WERI-Rb-1 (cell line): ENCODE measurements around the gene ZNF367.

ENCODE experiments used
- DNase-seq: peaks from one replicate; pipeline ENCODE4 v3.0.0-alpha.2; 2020
- H3K27ac ChIP-seq: fragments of 250-450 bp; sonication (Bioruptor Pico); 2 replicates; pipeline ENCODE4 v1.5.1; 2020; ENCODE audit warnings: mild to moderate bottlenecking, moderate library complexity
- H3K27me3 ChIP-seq: fragments of 250-450 bp; sonication (Bioruptor Pico); 2 replicates; pipeline ENCODE4 v1.5.1; 2021; ENCODE audit warnings: mild to moderate bottlenecking, low read depth, moderate library complexity; ENCODE audit not compliant: insufficient read depth, severe bottlenecking
- H3K36me3 ChIP-seq: fragments of 250-450 bp; sonication (Bioruptor Pico); 2 replicates; pipeline ENCODE4 v1.5.1; 2020; ENCODE audit warnings: mild to moderate bottlenecking, moderate library complexity
- H3K4me3 ChIP-seq: 2 replicates; pipeline ENCODE4 v1.5.1; 2011; ENCODE audit warnings: low read depth, mild to moderate bottlenecking, control low read depth, low read length
- H3K9me3 ChIP-seq: fragments of 250-450 bp; sonication (Bioruptor Pico); 2 replicates; pipeline ENCODE4 v1.5.1; 2021; ENCODE audit warnings: mild to moderate bottlenecking, moderate library complexity; ENCODE audit not compliant: severe bottlenecking
- CTCF ChIP-seq: IDR thresholded peaks from 2 replicates; pipeline ENCODE4 v1.5.1; 2011; ENCODE audit warnings: low read depth, mild to moderate bottlenecking, control low read depth, inconsistent platforms, low read length

ZNF367 gene

GRCh38 chr9:96418083-96418919 is at the start of gene ZNF367:
ZNF367 (minus strand) TSS chr9:96418370; CDS start chr9:96418032, 338 bp downstream.
- no peaks in the 10 kb centered on the region for H3K9me3 ChIP-seq

GRCh38 chr9:96467784-96468183 is 49.6 kb upstream of the ZNF367 start:
- DNase-seq = no peak
- Histone ChIP-seq H3K36me3 (peaks cover 41% of the 10 kb centered on the region), H3K27ac (no peak overlapping the region), H3K27me3 (no peaks in the 10 kb centered on the region), H3K9me3 (no peaks in the 10 kb centered on the region), H3K4me3 (no peak overlapping the region)
- TF ChIP-seq CTCF = no peak

More at GRCh38 chr9:96418083-96418919, at the start of gene ZNF367:
- Histone ChIP-seq H3K4me3 (peak within 1 kb of the TSS; percentile 78), H3K27me3 (no peaks in the 10 kb centered on the region), H3K27ac (peak within 1 kb of the TSS; percentile 99), H3K36me3 (peaks cover 35% of the 10 kb centered on the region)
- DNase-seq = peak; percentile 99
- no peak for TF ChIP-seq CTCF

GRCh38 chr9:96464426-96464825 is 46.3 kb upstream of the ZNF367 start:
- TF ChIP-seq CTCF = no peak
- DNase-seq = no peak
- H3K9me3 ChIP-seq = no peaks in the 10 kb centered on the region
- no peak overlapping the region for H3K27ac ChIP-seq
- no peaks in the 10 kb centered on the region for H3K27me3 ChIP-seq
- peaks cover 23% of the 10 kb centered on the region for H3K36me3 ChIP-seq
- no peak overlapping the region for H3K4me3 ChIP-seq

- no peaks in the 10 kb centered on the region for H3K9me3 ChIP-seq
- no peak overlapping the region for H3K4me3 ChIP-seq
- H3K36me3 ChIP-seq = peaks cover 17% of the 10 kb centered on the region
- DNase-seq = no peak
- H3K27me3 ChIP-seq = no peaks in the 10 kb centered on the region
- H3K27ac ChIP-seq = no peak overlapping the region
- no peak for TF ChIP-seq CTCF
Measured at GRCh38 chr9:96462541-96462940, 44.4 kb upstream of the ZNF367 start.

- H3K27me3 ChIP-seq = no peaks in the 10 kb centered on the region
- no peaks in the 10 kb centered on the region for H3K9me3 ChIP-seq
- H3K36me3 ChIP-seq = peaks cover 10% of the 10 kb centered on the region
- TF ChIP-seq CTCF = no peak
- H3K4me3 ChIP-seq = no peak overlapping the region
- H3K27ac ChIP-seq = no peak overlapping the region
- no peak for DNase-seq
Measured at GRCh38 chr9:96461336-96461735, 43.2 kb upstream of the ZNF367 start.
